Measurements from ENCODE around the gene CX3CR1. TPM values are rescaled to one million over a fixed set of nuclear protein-coding genes. Genes with fewer than 3 reads are reported as not detected.

Gene CX3CR1
- total and polyA plus RNA-seq, 10 of the 15 experiments (the other 5 are each of a cell fraction or from before 2014, with no cell fraction given), result 0.05 to 0.53 (median 0.15) TPM

DNA sequence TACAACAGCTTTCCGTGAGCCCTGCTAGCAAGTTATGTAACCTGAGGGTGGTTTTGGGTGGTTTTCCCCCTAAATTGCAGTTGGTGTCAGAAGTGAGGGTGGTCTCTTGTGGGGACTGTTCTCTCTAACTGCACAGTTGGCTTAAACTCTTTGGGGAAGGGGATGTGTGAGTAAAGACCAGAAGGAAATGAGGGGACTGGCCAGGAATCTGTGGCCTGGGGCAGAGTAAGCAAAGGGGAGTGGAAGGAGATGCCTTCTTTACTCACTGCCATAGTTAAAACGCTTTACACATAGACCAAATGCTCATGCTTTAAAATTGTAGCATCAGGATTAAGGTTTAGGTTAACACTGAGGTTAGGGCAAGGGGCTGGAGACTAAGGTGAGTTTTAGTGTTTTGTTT is 66.2 kb downstream of the CX3CR1 start:
- Histone ChIP-seq H3K4me2 (ENCODE audit: control insufficient read depth, insufficient read depth) (no peak overlapping the region), H3K4me1 (ENCODE audit: control insufficient read depth, insufficient read depth, low read length) (peaks cover 20% of the 10 kb centered on the region), H3K36me3 (ENCODE audit: control insufficient read depth in 2 of 2, insufficient read depth in 2 of 2, low read length in 1 of 2) (no peaks in the 10 kb centered on the region), H4K20me1 (ENCODE audit: control insufficient read depth, insufficient read depth) (no peaks in the 10 kb centered on the region), H2AFZ (ENCODE audit: control insufficient read depth, low read depth, low read length) (no peak overlapping the region), H3K27me3 (replicated peaks in 1 of 2; ENCODE audit: control insufficient read depth in 2 of 2, insufficient read depth in 2 of 2, low read length in 1 of 2) (no peaks in the 10 kb centered on the region), H3K9me3 (replicated peaks; ENCODE audit: control insufficient read depth, insufficient read depth, low read length) (peaks cover 2% of the 10 kb centered on the region; the same call in 1 of the 3 replicates), H3K27ac (ENCODE audit: control insufficient read depth, insufficient read depth) (no peak overlapping the region), H3K4me3 (no peak overlapping the region), H3K9ac (ENCODE audit: control insufficient read depth, insufficient read depth, low read length) (no peak overlapping the region), H3K79me2 (ENCODE audit: control insufficient read depth, insufficient read depth, low read length) (no peaks in the 10 kb centered on the region)
- BruUV-seq (replicated peaks), result no TSS peak
- POLR2A ChIA-PET, result interaction anchor here (1.2 kb wide), 1 partner anchor 75 kb away, joined by 3 read pairs; no protein-coding TSS in a partner anchor
- no peak for ATAC-seq
- RAD21 ChIA-PET (ENCODE audit: unreplicated experiment), result interaction anchor here (1.0 to 5.2 kb wide), 3 partner anchors 22 to 74 kb away, joined by 3 to 31 read pairs (median 27); partner anchors contain the start of gene XIRP1
- in situ Hi-C loops (cut with MboI), result no loop called here
- FAIRE-seq, result no peak
- CTCF ChIA-PET, result interaction anchor here (0.9 to 15.1 kb wide), 6 partner anchors 13 to 75 kb away, joined by 3 to 389 read pairs (median 5); partner anchors contain the start of genes CX3CR1 and XIRP1
- intact Hi-C loops (cut with micrococcal nuclease; ENCODE audit: unreplicated experiment), result no loop called here
- TF ChIP-seq, protein P1, sequence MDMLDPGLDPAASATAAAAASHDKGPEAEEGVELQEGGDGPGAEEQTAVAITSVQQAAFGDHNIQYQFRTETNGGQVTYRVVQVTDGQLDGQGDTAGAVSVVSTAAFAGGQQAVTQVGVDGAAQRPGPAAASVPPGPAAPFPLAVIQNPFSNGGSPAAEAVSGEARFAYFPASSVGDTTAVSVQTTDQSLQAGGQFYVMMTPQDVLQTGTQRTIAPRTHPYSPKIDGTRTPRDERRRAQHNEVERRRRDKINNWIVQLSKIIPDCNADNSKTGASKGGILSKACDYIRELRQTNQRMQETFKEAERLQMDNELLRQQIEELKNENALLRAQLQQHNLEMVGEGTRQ (IDR thresholded peaks at IDR 0.05; ENCODE audit: borderline replicate concordance, low read depth, low read length), result no peak
- no peak for TF ChIP-seq FOXM1 (IDR thresholded peaks at IDR 0.05; ENCODE audit: low read depth, low read length)
- no peak for TF ChIP-seq KLF5 (IDR thresholded peaks at IDR 0.05; ENCODE audit: partially characterized antibody)
- no peak for TF ChIP-seq SMAD5 (IDR thresholded peaks at IDR 0.05; ENCODE audit: low read depth)
- TF ChIP-seq, protein P2, sequence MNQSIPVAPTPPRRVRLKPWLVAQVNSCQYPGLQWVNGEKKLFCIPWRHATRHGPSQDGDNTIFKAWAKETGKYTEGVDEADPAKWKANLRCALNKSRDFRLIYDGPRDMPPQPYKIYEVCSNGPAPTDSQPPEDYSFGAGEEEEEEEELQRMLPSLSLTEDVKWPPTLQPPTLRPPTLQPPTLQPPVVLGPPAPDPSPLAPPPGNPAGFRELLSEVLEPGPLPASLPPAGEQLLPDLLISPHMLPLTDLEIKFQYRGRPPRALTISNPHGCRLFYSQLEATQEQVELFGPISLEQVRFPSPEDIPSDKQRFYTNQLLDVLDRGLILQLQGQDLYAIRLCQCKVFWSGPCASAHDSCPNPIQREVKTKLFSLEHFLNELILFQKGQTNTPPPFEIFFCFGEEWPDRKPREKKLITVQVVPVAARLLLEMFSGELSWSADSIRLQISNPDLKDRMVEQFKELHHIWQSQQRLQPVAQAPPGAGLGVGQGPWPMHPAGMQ (IDR thresholded peaks at IDR 0.05; ENCODE audit: borderline replicate concordance), result no peak
- no peak for TF ChIP-seq ATF7 (IDR thresholded peaks at IDR 0.05; ENCODE audit: low read depth)
- TF ChIP-seq, protein P3, sequence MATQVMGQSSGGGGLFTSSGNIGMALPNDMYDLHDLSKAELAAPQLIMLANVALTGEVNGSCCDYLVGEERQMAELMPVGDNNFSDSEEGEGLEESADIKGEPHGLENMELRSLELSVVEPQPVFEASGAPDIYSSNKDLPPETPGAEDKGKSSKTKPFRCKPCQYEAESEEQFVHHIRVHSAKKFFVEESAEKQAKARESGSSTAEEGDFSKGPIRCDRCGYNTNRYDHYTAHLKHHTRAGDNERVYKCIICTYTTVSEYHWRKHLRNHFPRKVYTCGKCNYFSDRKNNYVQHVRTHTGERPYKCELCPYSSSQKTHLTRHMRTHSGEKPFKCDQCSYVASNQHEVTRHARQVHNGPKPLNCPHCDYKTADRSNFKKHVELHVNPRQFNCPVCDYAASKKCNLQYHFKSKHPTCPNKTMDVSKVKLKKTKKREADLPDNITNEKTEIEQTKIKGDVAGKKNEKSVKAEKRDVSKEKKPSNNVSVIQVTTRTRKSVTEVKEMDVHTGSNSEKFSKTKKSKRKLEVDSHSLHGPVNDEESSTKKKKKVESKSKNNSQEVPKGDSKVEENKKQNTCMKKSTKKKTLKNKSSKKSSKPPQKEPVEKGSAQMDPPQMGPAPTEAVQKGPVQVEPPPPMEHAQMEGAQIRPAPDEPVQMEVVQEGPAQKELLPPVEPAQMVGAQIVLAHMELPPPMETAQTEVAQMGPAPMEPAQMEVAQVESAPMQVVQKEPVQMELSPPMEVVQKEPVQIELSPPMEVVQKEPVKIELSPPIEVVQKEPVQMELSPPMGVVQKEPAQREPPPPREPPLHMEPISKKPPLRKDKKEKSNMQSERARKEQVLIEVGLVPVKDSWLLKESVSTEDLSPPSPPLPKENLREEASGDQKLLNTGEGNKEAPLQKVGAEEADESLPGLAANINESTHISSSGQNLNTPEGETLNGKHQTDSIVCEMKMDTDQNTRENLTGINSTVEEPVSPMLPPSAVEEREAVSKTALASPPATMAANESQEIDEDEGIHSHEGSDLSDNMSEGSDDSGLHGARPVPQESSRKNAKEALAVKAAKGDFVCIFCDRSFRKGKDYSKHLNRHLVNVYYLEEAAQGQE (IDR thresholded peaks at IDR 0.05; ENCODE audit: low read depth, low read length), result no peak
- no peak for TF ChIP-seq PAX8 (IDR thresholded peaks at IDR 0.05)
- no peak for TF ChIP-seq ZNF207 (IDR thresholded peaks at IDR 0.05; ENCODE audit: borderline replicate concordance)
- TF ChIP-seq ZNF622 (IDR thresholded peaks at IDR 0.05), result no peak
- no peak for TF ChIP-seq RAD21 (IDR thresholded peaks at IDR 0.05; ENCODE audit: insufficient read depth, low read depth, low read length)
- no peak for TF ChIP-seq SIX5 (IDR thresholded peaks at IDR 0.05; ENCODE audit: low read depth, low read length, severe bottlenecking)
- no peak for TF ChIP-seq ETV6 (conservative IDR thresholded peaks at IDR 0.05 in 1 of 2, IDR thresholded peaks at IDR 0.05 in 1 of 2; ENCODE audit: borderline replicate concordance in 1 of 2, low read depth in 1 of 2)
- SMC1A ChIA-PET (ENCODE audit: uncharacterized antibody, unreplicated experiment), result interaction anchor here (0.9 to 13.1 kb wide), 6 partner anchors 23 to 76 kb away, joined by 3 to 237 read pairs (median 10); no protein-coding TSS in a partner anchor
- WGBS (ENCODE audit: insufficient coverage, insufficient replicate concordance, low lambda C conversion rate, missing lambda C conversion rate), result 91% methylated on average over 2 of the region's 2 CpGs
- no peak for DNase-seq (ENCODE audit: low read depth, low spot score)
